Astrocyte (in vitro differentiated cells and primary cell): ENCODE results near the gene C1R. TPM values are rescaled to one million over a fixed set of nuclear protein-coding genes. Genes with fewer than 3 reads are reported as not detected.
A peak's percentile ranks its signal among the peaks of the same experiment; 100 is the strongest.

Source experiments
- DNase-seq: peaks from one replicate; pipeline ENCODE4 v3.0.0-alpha.2; 2010; ENCODE audit warnings: low read depth
- FAIRE-seq: peaks from 2 replicates; lab custom pipeline; 2011; peaks lifted over from hg19 to GRCh38; lab: Jason Lieb, UNC
- H2AFZ ChIP-seq: 2 replicates; pipeline ENCODE4 v1.6.0; 2012; ENCODE audit warnings: low read depth, low read length, inconsistent platforms
- H3K27ac ChIP-seq: 2 replicates; pipeline ENCODE4 v1.5.1; 2011; ENCODE audit warnings: low read depth, low read length, inconsistent platforms
- H3K27me3 ChIP-seq: 2 replicates; pipeline ENCODE4 v1.6.0; 2011; ENCODE audit warnings: low read length, inconsistent platforms; ENCODE audit not compliant: insufficient read depth
- H3K36me3 ChIP-seq: 2 replicates; pipeline ENCODE4 v1.5.1; 2011; ENCODE audit warnings: low read length, inconsistent platforms; ENCODE audit not compliant: insufficient read depth
- H3K4me1 ChIP-seq: 2 replicates; pipeline ENCODE4 v1.5.1; 2011; ENCODE audit warnings: low read length, inconsistent platforms; ENCODE audit not compliant: insufficient read depth
- H3K4me2 ChIP-seq: 2 replicates; pipeline ENCODE4 v1.6.0; 2012; ENCODE audit warnings: low read length, inconsistent platforms
- H3K4me3 ChIP-seq: 2 replicates; pipeline ENCODE4 v1.5.1; 2011; ENCODE audit warnings: low read depth, mild to moderate bottlenecking, low read length, inconsistent platforms; ENCODE audit not compliant: insufficient read depth
- H3K79me2 ChIP-seq: 2 replicates; pipeline ENCODE4 v1.6.0; 2012; ENCODE audit warnings: mild to moderate bottlenecking, low read length, inconsistent platforms; ENCODE audit not compliant: insufficient read depth
- H3K9ac ChIP-seq: 2 replicates; pipeline ENCODE4 v1.6.0; 2012; ENCODE audit warnings: mild to moderate bottlenecking, low read length, inconsistent platforms
- H3K9me3 ChIP-seq: 2 replicates; pipeline ENCODE4 v1.5.1; 2012; ENCODE audit warnings: low read depth, mild to moderate bottlenecking, low read length, inconsistent platforms; ENCODE audit not compliant: insufficient read depth
- H4K20me1 ChIP-seq: 2 replicates; pipeline ENCODE4 v1.6.0; 2012; ENCODE audit warnings: low read length, inconsistent platforms; ENCODE audit not compliant: insufficient read depth
- H3K27ac Mint-ChIP-seq: one replicate; pipeline ENCODE4 v1.8.0; 2021; ENCODE audit warnings: mild to moderate bottlenecking, mixed read lengths; ENCODE audit not compliant: unreplicated experiment
- H3K27me3 Mint-ChIP-seq: one replicate; pipeline ENCODE4 v1.8.0; 2021; ENCODE audit warnings: low read depth, mixed read lengths; ENCODE audit not compliant: unreplicated experiment
- H3K36me3 Mint-ChIP-seq: one replicate; pipeline ENCODE4 v1.8.0; 2021; ENCODE audit warnings: low read depth, mixed read lengths; ENCODE audit not compliant: unreplicated experiment
- H3K4me1 Mint-ChIP-seq: one replicate; pipeline ENCODE4 v1.8.0; 2021; ENCODE audit warnings: low read depth, mixed read lengths; ENCODE audit not compliant: unreplicated experiment
- H3K4me3 Mint-ChIP-seq: one replicate; pipeline ENCODE4 v1.8.0; 2021; ENCODE audit warnings: mild to moderate bottlenecking, moderate library complexity, mixed read lengths; ENCODE audit not compliant: unreplicated experiment
- H3K9me3 Mint-ChIP-seq: one replicate; pipeline ENCODE4 v1.8.0; 2021; ENCODE audit warnings: mild to moderate bottlenecking, mixed read lengths; ENCODE audit not compliant: unreplicated experiment
- CTCF ChIP-seq: IDR thresholded peaks from 2 replicates; pipeline ENCODE4 v1.5.1; 2011; ENCODE audit warnings: low read depth, mild to moderate bottlenecking, inconsistent platforms, low read length, moderate library complexity; ENCODE audit not compliant: insufficient read depth
- EZH2 ChIP-seq: IDR thresholded peaks from 2 replicates; pipeline ENCODE4 v1.6.1; 2012; ENCODE audit warnings: mild to moderate bottlenecking, low read length, inconsistent platforms; ENCODE audit not compliant: insufficient read depth
- total RNA-seq: library from RNA; stranded (reverse); gene quantifications from 2 replicates; pipeline ENCODE4 v1.2.1, GENCODE V29; 2021

Gene C1R
- total RNA-seq, 1 donor from 2014 or later: 0.86 TPM

GRCh38 chr12:7117670-7118069 is 25.4 kb upstream of the C1R start:
- Mint-ChIP-seq H3K36me3 (peaks cover 12% of the 10 kb centered on the region), H3K27ac (no peak overlapping the region), H3K4me1 (no peaks in the 10 kb centered on the region), H3K4me3 (peak overlapping the region; percentile 45), H3K9me3 (no peaks in the 10 kb centered on the region), H3K27me3 (peaks cover 39% of the 10 kb centered on the region)
- H3K4me1 ChIP-seq: no peaks in the 10 kb centered on the region
- H3K4me2 ChIP-seq: no peak overlapping the region
- H3K27ac ChIP-seq: no peak overlapping the region
- no peaks in the 10 kb centered on the region for H3K27me3 ChIP-seq
- H2AFZ ChIP-seq: no peak overlapping the region
- no peak for TF ChIP-seq EZH2
- no peak for TF ChIP-seq CTCF
- no peak overlapping the region for H3K9ac ChIP-seq
- H4K20me1 ChIP-seq: peaks cover 3% of the 10 kb centered on the region
- FAIRE-seq (no peak), DNase-seq (no peak)
- no peaks in the 10 kb centered on the region for H3K79me2 ChIP-seq
- H3K9me3 ChIP-seq: no peaks in the 10 kb centered on the region
- H3K4me3 ChIP-seq: no peak overlapping the region
- no peaks in the 10 kb centered on the region for H3K36me3 ChIP-seq

DNA sequence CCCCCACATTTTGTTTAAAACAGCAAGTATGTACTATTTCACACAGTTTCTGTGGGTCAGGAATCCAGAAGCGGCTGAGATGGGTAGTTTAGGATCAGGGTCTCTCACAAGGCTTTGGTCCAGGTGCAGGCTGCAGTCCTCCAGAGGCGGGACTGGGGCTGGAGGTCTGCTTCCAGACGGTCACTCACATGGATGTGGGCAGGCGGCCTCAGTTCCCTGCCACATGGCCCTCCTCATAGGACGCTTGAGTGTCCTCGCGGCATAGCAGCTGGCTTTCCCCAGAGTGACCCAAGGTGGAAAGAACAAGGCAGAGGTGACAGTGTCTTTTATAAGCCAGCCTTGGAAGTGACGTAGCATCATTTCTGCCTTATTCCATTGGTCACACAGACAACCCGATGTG is 24.7 kb upstream of the C1R start:
- no peak overlapping the region for H2AFZ ChIP-seq
- peaks cover 12% of the 10 kb centered on the region for H3K36me3 Mint-ChIP-seq
- H3K27ac Mint-ChIP-seq: no peak overlapping the region
- no peaks in the 10 kb centered on the region for H3K79me2 ChIP-seq
- H3K9me3 ChIP-seq: no peaks in the 10 kb centered on the region
- no peaks in the 10 kb centered on the region for H3K4me1 ChIP-seq
- no peaks in the 10 kb centered on the region for H3K9me3 Mint-ChIP-seq
- no peak overlapping the region for H3K27ac ChIP-seq
- no peak for TF ChIP-seq EZH2
- TF ChIP-seq CTCF: no peak
- no peak overlapping the region for H3K9ac ChIP-seq
- H4K20me1 ChIP-seq: peaks cover 3% of the 10 kb centered on the region
- DNase-seq (no peak), FAIRE-seq (no peak)
- H3K4me3 Mint-ChIP-seq: no peak overlapping the region
- H3K4me1 Mint-ChIP-seq: no peaks in the 10 kb centered on the region
- no peaks in the 10 kb centered on the region for H3K27me3 ChIP-seq
- no peak overlapping the region for H3K4me3 ChIP-seq
- peaks cover 36% of the 10 kb centered on the region for H3K27me3 Mint-ChIP-seq
- no peak overlapping the region for H3K4me2 ChIP-seq
- H3K36me3 ChIP-seq: no peaks in the 10 kb centered on the region

GRCh38 chr12:7116196-7116595 is 24.0 kb upstream of the C1R start:
- Histone ChIP-seq H3K4me1 (no peaks in the 10 kb centered on the region), H3K4me3 (no peak overlapping the region), H3K4me2 (no peak overlapping the region), H3K79me2 (no peaks in the 10 kb centered on the region), H2AFZ (no peak overlapping the region), H3K27ac (no peak overlapping the region), H4K20me1 (peaks cover 3% of the 10 kb centered on the region), H3K27me3 (no peaks in the 10 kb centered on the region), H3K9me3 (no peaks in the 10 kb centered on the region), H3K36me3 (no peaks in the 10 kb centered on the region), H3K9ac (no peak overlapping the region)
- peaks cover 12% of the 10 kb centered on the region for H3K36me3 Mint-ChIP-seq
- TF ChIP-seq CTCF: no peak
- no peak for TF ChIP-seq EZH2
- H3K27ac Mint-ChIP-seq: no peak overlapping the region
- H3K4me1 Mint-ChIP-seq: no peaks in the 10 kb centered on the region
- H3K27me3 Mint-ChIP-seq: peaks cover 36% of the 10 kb centered on the region
- FAIRE-seq (no peak), DNase-seq (no peak)
- H3K9me3 Mint-ChIP-seq: no peaks in the 10 kb centered on the region
- H3K4me3 Mint-ChIP-seq: no peak overlapping the region
